Astrocyte (in vitro differentiated cells and primary cell): ENCODE measurements around the gene JSRP1.

Experiments used
- CTCF ChIP-seq: IDR thresholded peaks from 2 replicates; pipeline ENCODE4 v1.5.1; 2011; ENCODE audit warnings: low read depth, mild to moderate bottlenecking, inconsistent platforms, low read length, moderate library complexity; ENCODE audit not compliant: insufficient read depth
- EZH2 ChIP-seq: IDR thresholded peaks from 2 replicates; pipeline ENCODE4 v1.6.1; 2012; ENCODE audit warnings: mild to moderate bottlenecking, low read length, inconsistent platforms; ENCODE audit not compliant: insufficient read depth

- TF ChIP-seq CTCF (no peak), EZH2 (no peak)
Measured at GRCh38 chr19:2225415-2226050, 30.7 kb downstream of the JSRP1 start.
